ENCODE results near the gene B3GNT3. TPM values are rescaled to one million over a fixed set of nuclear protein-coding genes. Genes with fewer than 3 reads are reported as not detected.
"Not testable (repeated sequence)": the region's sequence is repeated elsewhere in the genome, so short reads cannot be mapped to it uniquely, and the experiment has no call there.

The B3GNT3 gene
- total RNA-seq, 1 donor from 2014 or later = not detected

DNA sequence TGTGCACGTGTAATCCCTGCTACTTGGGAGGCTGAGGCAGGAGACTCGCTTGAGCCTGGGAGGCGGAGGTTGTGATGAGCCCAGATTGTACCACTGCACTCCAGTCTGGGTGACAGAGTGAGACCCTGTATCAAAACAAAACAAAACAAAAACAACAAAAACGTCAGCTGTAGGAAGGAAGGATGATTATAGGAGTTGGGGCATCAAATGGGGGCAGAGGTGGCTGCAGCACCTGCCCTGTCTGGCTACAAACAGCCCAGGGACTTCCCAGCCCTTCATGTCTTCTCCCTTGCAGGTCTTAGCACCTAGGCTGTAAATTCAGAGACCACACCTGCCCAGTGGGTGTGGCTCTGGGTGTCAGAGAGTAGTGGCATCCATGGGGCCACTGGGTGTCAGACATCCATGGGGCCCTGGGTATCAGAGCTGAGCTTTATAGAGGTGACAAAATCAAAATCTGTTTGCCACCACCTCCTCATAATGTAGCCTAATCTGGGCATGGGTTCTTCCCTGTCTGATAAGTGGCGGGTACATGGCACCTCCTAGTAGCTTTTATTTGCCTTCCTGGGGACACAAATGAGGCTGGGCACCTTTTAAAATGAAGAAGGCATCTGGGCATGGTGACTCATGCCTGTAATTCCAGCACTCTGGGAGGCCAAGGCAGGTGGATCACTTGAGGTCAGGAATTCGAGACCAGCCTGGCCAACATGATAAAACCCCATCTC is 4.7 kb upstream of the B3GNT3 start:
- intact Hi-C loops (cut with micrococcal nuclease) = no loop called here
- DNase-seq = no peak
- ATAC-seq = no peak

GRCh38 chr19:17794412-17794730 is 567 bp upstream of the B3GNT3 start:
- no peak for DNase-seq

DNA sequence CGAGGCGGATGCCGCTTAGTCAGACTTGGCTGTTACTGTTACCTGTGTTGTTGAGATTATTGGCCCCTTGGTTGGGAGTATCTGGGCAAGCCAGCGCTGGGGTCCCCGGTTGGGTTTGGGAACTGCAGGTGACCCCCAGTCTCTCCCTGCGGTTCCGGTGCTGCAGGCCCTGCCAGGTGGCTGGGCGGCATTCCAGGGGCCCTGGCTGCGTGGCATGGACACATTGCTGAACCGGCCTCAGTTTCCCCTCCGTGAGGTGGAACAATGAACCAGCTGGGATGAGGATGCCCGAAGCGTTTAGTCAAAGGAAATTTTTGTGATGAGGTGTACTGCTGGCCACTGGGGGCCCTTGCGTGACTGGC is 538 bp downstream of the B3GNT3 start:
- ATAC-seq (no peak), DNase-seq (no peak)
- intact Hi-C loops (cut with micrococcal nuclease) = no loop called here

More at GRCh38 chr19:17794412-17794730, 567 bp upstream of the B3GNT3 start:
- ATAC-seq = no peak
- intact Hi-C loops (cut with micrococcal nuclease) = no loop called here

DNA sequence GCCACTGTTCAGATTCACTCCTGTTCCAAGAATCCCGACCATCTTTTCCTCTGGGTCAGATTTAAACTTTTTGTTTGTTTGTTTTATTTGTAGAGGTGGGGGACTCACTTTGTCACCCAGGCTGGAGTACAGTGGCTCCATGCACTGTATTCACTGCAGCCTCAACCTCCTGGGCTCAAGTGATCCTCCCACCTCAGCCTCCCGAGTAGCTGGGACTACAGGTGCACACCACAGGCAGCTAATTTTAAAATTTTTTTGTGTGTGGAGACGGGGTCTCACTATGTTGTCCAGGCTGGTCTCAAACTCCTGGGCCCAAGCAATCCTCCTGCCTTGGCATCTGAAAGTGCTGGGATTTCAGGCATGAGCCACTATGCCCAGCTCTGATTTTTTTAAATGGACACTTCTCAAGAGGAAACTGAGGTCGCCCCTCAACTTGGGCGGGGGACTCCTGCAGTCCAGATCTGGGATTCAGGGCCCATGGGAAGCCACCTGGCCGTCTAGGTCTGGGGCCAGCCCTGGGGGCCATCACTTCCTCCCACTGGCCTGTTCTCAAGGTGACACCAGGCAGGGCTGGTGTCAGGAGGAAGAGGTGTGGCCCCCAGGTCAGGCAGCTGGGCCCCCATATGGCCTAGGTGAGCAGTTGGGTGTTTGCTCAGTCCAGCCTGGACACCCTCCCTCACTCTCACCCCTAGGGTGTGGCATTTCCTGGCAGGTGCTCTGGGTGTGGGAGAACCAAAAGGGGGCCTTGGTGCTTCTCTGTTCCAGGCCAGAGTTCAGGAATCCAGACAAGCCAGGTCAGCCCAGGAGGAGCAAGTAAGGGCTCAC is 1.3 kb downstream of the B3GNT3 start:
- no peak for ATAC-seq
- intact Hi-C loops (cut with micrococcal nuclease) = no loop called here
- no peak for DNase-seq

DNA sequence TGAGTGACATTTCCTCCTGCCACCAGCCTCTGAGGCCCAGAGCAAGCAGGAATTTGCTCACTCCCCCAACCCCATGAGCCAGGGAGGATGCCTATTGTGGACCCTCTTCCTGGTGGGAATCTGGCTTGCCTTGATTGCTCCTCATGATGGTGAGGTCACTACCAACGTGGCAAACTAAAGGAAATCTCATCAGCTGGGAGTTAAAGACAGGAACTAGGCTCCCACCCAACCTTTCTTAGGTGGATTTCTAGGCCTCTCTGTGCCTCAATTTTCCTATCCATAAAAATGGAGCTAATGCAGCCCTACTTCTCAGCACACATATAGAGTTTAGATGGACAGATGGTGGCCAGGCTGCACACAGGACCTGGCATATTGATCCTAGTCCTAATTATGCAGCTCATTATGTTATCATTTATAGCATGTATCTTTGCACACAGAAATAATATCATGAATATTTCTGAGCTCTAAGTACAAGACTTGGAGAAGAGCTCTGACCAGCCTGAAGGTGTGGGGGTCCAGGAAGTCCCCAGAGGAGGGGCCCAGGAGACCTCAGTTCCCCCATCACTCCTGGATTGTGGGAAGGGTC is 2.0 kb downstream of the B3GNT3 start:
- DNase-seq (no peak), ATAC-seq (no peak)
- intact Hi-C loops (cut with micrococcal nuclease) = no loop called here

GRCh38 chr19:17797424-17798201 is 2.7 kb downstream of the B3GNT3 start:
- no peak for ATAC-seq
- intact Hi-C loops (cut with micrococcal nuclease) = no loop called here
- DNase-seq = no peak

GRCh38 chr19:17798599-17798998 is 3.7 kb downstream of the B3GNT3 start:
- ATAC-seq; DNase-seq; intact Hi-C loops (cut with micrococcal nuclease): not testable (repeated sequence)

GRCh38 chr19:17802137-17802858 is 7.4 kb downstream of the B3GNT3 start:
- ATAC-seq (no peak), DNase-seq (no peak)
- intact Hi-C loops (cut with micrococcal nuclease) = no loop called here

- intact Hi-C loops (cut with micrococcal nuclease) = no loop called here
- DNase-seq (peak; percentile 42), ATAC-seq (no peak)
Observed at GRCh38 chr19:17803264-17803896, 8.4 kb downstream of the B3GNT3 start.

- intact Hi-C loops (cut with micrococcal nuclease) = no loop called here
- no peak for ATAC-seq
- DNase-seq = no peak
Observed at GRCh38 chr19:17805427-17805826, 10.5 kb downstream of the B3GNT3 start.

GRCh38 chr19:17806945-17807344 is 12.0 kb downstream of the B3GNT3 start:
- intact Hi-C loops (cut with micrococcal nuclease) = no loop called here
- ATAC-seq (no peak), DNase-seq (no peak)

- intact Hi-C loops (cut with micrococcal nuclease) = no loop called here
- ATAC-seq (no peak), DNase-seq (no peak)
Observed at GRCh38 chr19:17807731-17808316, 12.9 kb downstream of the B3GNT3 start.

- no peak for ATAC-seq
- no peak for DNase-seq
- intact Hi-C loops (cut with micrococcal nuclease) = no loop called here
Observed at GRCh38 chr19:17811103-17811502, 16.2 kb downstream of the B3GNT3 start.

DNA sequence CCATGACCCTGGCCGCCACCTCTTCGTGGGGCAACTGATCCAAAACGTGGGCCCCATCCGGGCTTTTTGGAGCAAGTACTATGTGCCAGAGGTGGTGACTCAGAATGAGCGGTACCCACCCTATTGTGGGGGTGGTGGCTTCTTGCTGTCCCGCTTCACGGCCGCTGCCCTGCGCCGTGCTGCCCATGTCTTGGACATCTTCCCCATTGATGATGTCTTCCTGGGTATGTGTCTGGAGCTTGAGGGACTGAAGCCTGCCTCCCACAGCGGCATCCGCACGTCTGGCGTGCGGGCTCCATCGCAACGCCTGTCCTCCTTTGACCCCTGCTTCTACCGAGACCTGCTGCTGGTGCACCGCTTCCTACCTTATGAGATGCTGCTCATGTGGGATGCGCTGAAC is 16.7 kb downstream of the B3GNT3 start:
- no peak for DNase-seq
- intact Hi-C loops (cut with micrococcal nuclease) = no loop called here
- ATAC-seq = no peak

GRCh38 chr19:17812099-17812498 is 17.2 kb downstream of the B3GNT3 start:
- ATAC-seq = no peak
- DNase-seq = no peak
- intact Hi-C loops (cut with micrococcal nuclease) = no loop called here

- DNase-seq (no peak), ATAC-seq (no peak)
- intact Hi-C loops (cut with micrococcal nuclease) = no loop called here
Observed at GRCh38 chr19:17817668-17818363, 22.9 kb downstream of the B3GNT3 start.

- no peak for DNase-seq
- ATAC-seq = no peak
- intact Hi-C loops (cut with micrococcal nuclease) = no loop called here
Observed at GRCh38 chr19:17821190-17821589, 26.3 kb downstream of the B3GNT3 start, which contains the start of gene INSL3. INSL3 (minus strand) TSS chr19:17821519; CDS start chr19:17821506, 13 bp downstream.

- DNase-seq = no peak
- intact Hi-C loops (cut with micrococcal nuclease) = no loop called here
- ATAC-seq = no peak
Observed at GRCh38 chr19:17824339-17824738, 29.4 kb downstream of the B3GNT3 start.
